OCI-LY3 (cell line): ENCODE results near the gene KIRREL1.

Source experiments
- CTCF ChIP-seq: fragments of 200-600, 300-600 bp; sonication (generic); IDR thresholded peaks from 2 replicates; pipeline ENCODE4 v1.5.1; 2014; ENCODE audit warnings: antibody characterized with exemption, low read length, low read depth
- EZH2phosphoT487 ChIP-seq: fragments of 200-600 bp; shearing (Covaris generic); IDR thresholded peaks from 2 replicates; pipeline ENCODE4 v1.6.1; 2018; ENCODE audit warnings: antibody characterized with exemption, mixed run types, low read depth

DNA sequence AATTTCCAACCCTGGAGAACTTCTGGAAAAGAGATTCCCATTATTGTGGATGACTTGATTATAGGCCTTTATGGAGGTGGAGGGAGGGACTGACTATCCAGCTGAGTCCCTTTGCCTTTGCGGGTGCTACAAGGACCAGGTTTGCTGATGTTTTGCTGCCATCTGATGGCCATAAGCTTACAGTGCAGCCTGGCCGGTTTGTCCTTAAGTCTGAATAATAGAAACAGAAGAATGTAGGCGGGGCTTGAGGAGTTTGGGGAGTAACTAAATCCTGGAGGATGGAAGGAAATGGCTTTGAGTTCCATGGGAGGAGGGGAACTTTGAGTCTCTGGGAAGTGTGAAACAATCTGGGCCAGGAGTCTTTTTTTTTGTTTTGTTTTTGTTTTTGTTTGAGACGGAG, 131.6 kb downstream of the KIRREL1 start:
- TF ChIP-seq CTCF (peak; percentile 97), EZH2phosphoT487 (no peak)
